Measurements from ENCODE around the gene TNFSF18. TPM values are rescaled to one million over a fixed set of nuclear protein-coding genes. Genes with fewer than 3 reads are reported as not detected.
"Not testable (repeated sequence)": the region's sequence is repeated elsewhere in the genome, so short reads cannot be mapped to it uniquely, and the experiment has no call there.

Gene TNFSF18, protein sequence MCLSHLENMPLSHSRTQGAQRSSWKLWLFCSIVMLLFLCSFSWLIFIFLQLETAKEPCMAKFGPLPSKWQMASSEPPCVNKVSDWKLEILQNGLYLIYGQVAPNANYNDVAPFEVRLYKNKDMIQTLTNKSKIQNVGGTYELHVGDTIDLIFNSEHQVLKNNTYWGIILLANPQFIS
- not detected for total RNA-seq

DNA sequence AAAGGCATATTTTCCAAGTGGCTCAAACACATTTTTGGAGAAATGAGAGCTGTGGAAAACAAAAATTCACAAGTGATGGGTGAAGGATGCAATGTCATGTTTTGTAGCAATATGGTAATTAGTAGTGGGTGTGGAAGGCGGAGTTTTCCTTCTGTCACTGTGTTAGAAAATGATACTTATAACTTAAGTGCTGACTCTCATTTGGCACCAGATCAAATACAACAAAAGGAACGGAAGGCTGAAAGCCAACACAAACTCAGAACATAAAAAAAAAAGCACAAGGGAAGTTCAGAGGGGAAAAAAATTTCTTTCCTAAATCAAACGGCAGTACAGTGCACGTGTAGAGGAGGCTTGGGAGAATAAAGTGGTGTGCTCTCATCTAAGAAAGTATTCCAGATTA, at the start of gene TNFSF18:
TSS of gene TNFSF18 (minus strand) at position 77 of the 400 bp plus-strand sequence. CDS start at position 32, 45 bp downstream.
- Mint-ChIP-seq H3K4me1 (ENCODE audit: low read depth) (peaks cover 3% of the 10 kb centered on the region), H3K27ac (no peak within 1 kb of the TSS), H3K27me3 (ENCODE audit: low read depth) (no peaks in the 10 kb centered on the region), H3K4me3 (no peak within 1 kb of the TSS), H3K36me3 (ENCODE audit: low read depth) (no peaks in the 10 kb centered on the region), H3K9me3 (ENCODE audit: insufficient read depth) (no peaks in the 10 kb centered on the region)
- ChIA-PET POLR2A (no interaction called here), CTCF (no interaction called here)
- no peak for ATAC-seq
- DNase-seq, result no peak

DNA sequence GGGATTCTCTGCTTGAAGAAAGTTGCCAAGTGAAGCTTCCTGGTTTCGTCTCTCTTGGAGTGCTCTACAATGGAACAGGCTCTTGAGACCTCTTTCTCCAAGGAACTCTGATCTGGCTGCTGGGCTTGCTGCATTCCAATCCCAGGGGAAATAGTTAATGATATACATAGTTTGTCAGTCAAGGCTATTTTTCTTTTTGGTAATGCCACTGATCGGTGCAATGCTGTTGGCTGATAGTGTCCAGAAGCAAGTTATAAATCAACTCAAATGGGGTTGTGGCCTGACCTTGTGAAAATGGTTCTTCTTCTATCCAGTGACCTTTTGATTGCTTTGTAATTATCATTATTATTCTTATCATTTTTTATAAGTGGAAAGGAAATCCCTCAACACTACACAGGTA, 48.4 kb upstream of the TNFSF18 start:
- CTCF ChIA-PET, result no interaction called here
- peaks cover 10% of the 10 kb centered on the region for H3K9me3 Mint-ChIP-seq (ENCODE audit: insufficient read depth)
- H3K4me3 Mint-ChIP-seq, result no peak overlapping the region
- no peak for DNase-seq
- no peaks in the 10 kb centered on the region for H3K4me1 Mint-ChIP-seq (ENCODE audit: low read depth)
- H3K27ac Mint-ChIP-seq, result no peak overlapping the region
- H3K36me3 Mint-ChIP-seq (ENCODE audit: low read depth), result no peaks in the 10 kb centered on the region
- POLR2A ChIA-PET, result no interaction called here
- peaks cover 2% of the 10 kb centered on the region for H3K27me3 Mint-ChIP-seq (ENCODE audit: low read depth)
- ATAC-seq, result no peak

DNA sequence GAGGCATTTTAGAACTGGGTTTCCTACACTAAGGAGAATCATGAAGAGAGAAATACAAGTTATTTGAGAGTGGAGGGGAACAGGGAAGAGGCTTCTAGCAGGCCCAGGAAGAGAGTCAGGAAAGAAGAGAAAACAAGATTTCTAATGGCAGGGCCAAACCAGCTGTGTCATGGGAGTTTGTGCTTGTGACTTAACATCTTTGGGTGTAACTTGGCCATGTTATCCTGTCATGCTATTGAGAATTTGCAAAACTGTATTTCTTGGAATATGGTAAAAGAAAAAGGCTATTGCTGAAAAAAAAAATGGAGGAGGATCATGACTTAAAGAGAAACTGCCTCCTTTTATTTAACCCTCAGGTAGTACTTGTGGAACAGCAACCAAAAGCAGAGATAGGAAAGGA, 47.4 kb upstream of the TNFSF18 start:
- CTCF ChIA-PET, result no interaction called here
- H3K4me3 Mint-ChIP-seq, result no peak overlapping the region
- H3K27ac Mint-ChIP-seq, result no peak overlapping the region
- H3K27me3 Mint-ChIP-seq (ENCODE audit: low read depth), result peaks cover 3% of the 10 kb centered on the region
- H3K36me3 Mint-ChIP-seq (ENCODE audit: low read depth), result no peaks in the 10 kb centered on the region
- DNase-seq (no peak), ATAC-seq (no peak)
- POLR2A ChIA-PET, result no interaction called here
- H3K9me3 Mint-ChIP-seq (ENCODE audit: insufficient read depth), result peaks cover 8% of the 10 kb centered on the region
- no peaks in the 10 kb centered on the region for H3K4me1 Mint-ChIP-seq (ENCODE audit: low read depth)

DNA sequence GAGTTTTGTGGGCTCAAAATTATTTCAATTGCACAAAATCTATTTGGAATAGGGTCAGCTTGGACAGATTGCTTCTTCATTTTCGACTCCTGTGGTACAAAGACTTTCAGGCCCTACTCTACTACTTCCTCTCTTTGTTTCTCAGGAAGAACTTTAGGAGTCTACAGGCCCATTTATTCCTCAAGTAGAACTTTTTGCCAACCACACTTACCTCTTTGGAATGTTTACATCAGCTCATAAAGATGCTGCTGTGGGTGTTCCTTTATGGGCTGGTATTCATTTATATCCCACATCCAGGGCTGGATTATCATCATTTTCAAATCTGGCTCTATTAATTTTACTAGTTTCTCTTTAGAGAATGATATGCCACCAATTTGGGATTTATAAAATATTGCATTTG, 46.3 kb upstream of the TNFSF18 start:
- ChIA-PET CTCF (no interaction called here), POLR2A (no interaction called here)
- Mint-ChIP-seq H3K9me3 (ENCODE audit: insufficient read depth) (no peaks in the 10 kb centered on the region), H3K4me1 (ENCODE audit: low read depth) (no peaks in the 10 kb centered on the region), H3K4me3 (no peak overlapping the region), H3K27me3 (ENCODE audit: low read depth) (peaks cover 3% of the 10 kb centered on the region), H3K27ac (no peak overlapping the region), H3K36me3 (ENCODE audit: low read depth) (no peaks in the 10 kb centered on the region)
- no peak for DNase-seq
- no peak for ATAC-seq

DNA sequence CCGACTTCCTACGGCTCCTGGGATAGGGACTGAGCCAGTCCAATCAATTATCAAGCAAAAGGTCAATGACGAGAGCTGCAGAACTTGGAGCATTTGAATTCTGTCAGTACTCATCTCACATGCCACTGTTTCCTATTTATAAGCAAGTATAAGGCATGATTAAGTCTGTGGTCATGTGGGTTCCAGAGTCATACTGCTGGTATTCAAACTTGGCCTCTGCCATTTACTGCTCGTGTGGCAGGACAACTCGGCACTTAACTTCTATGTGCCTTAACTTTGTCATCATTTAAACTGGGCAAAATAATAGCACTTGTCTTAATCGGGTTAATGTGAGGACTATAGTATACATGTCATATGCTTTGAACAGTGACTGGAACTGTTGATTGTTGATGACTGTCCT, 44.9 kb upstream of the TNFSF18 start:
- Mint-ChIP-seq H3K27ac (no peak overlapping the region), H3K4me3 (no peak overlapping the region), H3K4me1 (ENCODE audit: low read depth) (no peaks in the 10 kb centered on the region), H3K27me3 (ENCODE audit: low read depth) (peaks cover 3% of the 10 kb centered on the region), H3K36me3 (ENCODE audit: low read depth) (no peaks in the 10 kb centered on the region), H3K9me3 (ENCODE audit: insufficient read depth) (no peaks in the 10 kb centered on the region)
- ChIA-PET POLR2A (no interaction called here), CTCF (no interaction called here)
- no peak for ATAC-seq
- DNase-seq, result no peak

DNA sequence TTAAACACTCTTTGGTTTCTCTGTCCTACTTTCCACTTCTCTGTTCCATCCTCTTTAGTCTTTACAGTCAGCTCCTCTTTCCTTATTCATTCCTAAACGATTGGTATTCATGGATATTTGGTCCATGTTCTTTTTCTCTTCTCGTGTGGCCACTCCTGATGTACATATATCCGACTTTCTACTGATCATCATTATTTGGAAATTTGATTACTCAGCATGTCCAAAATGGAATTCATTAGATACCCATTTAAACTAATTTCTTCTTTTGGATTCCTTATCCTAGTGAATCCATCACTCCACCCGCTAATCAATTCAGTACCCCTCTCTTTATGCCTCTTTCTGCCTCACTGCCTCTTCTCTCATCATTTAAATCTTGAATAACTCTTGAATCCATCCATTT, 43.8 kb upstream of the TNFSF18 start:
- Mint-ChIP-seq H3K36me3 (ENCODE audit: low read depth) (no peaks in the 10 kb centered on the region), H3K4me1 (ENCODE audit: low read depth) (no peaks in the 10 kb centered on the region), H3K4me3 (no peak overlapping the region), H3K9me3 (ENCODE audit: insufficient read depth) (no peaks in the 10 kb centered on the region), H3K27me3 (ENCODE audit: low read depth) (peaks cover 6% of the 10 kb centered on the region), H3K27ac (no peak overlapping the region)
- DNase-seq, result no peak
- CTCF ChIA-PET, result no interaction called here
- POLR2A ChIA-PET, result no interaction called here
- ATAC-seq, result no peak

DNA sequence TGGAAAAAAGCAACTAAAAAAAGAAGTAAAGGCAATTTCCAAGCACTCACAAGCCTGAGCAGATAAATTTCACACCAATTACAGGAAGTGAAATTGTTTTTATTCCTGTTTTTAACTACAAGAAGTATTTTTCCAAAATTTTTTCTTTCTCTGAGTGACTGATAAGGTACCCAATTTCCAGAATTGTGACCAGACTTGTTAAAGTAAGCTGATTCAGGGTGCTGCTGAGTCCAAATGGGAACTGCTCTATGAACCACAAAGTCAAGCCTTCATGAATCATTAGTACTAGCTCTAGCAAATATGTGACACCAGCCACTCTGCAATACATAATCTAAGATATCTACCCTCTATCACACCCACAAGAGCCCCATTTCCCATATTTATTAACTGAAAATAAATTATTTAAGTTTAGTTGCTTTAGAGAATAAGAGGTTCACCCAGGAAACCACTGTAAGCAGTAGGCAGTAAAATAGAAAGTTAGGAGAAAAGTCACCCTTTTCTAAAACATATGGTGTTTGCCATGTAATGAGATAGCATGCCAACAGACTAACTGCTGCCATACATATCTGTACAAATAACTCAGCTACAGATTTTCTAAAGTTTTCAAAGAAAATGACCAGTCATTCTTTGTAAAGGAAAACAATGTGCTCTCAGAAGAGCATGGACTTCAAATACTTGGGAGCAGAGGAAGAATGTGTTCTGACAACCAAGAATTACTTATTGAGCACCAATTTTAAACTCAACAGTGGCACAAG, 43.1 kb upstream of the TNFSF18 start:
- peaks cover 7% of the 10 kb centered on the region for H3K27me3 Mint-ChIP-seq (ENCODE audit: low read depth)
- no peaks in the 10 kb centered on the region for H3K4me1 Mint-ChIP-seq (ENCODE audit: low read depth)
- no peaks in the 10 kb centered on the region for H3K36me3 Mint-ChIP-seq (ENCODE audit: low read depth)
- DNase-seq (no peak), ATAC-seq (no peak)
- ChIA-PET POLR2A (no interaction called here), CTCF (interaction anchor here (0.9 to 1.3 kb wide), 2 partner anchors 161 to 267 kb away, joined by 3 to 4 read pairs; no protein-coding TSS in a partner anchor)
- no peak overlapping the region for H3K4me3 Mint-ChIP-seq
- H3K9me3 Mint-ChIP-seq (ENCODE audit: insufficient read depth), result no peaks in the 10 kb centered on the region
- H3K27ac Mint-ChIP-seq, result no peak overlapping the region

DNA sequence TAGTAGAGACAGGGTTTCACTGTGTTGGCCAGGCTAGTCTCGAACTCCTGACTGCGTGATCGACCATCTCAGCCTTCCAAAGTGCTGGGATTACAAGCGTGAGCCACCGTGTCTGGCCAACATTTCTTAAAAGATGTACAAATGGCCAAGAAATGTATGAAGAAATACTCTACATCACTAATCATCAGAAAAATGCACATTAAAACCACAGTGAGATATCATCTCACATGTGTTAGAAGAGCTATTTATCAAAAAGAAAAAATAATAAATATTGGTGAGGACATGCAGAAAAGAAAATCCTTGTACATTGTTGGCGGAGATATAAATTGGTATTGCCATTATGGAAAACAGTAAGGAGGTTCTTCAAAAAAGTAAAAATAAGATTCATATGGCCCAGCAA, 33.6 kb upstream of the TNFSF18 start:
- ChIA-PET POLR2A (no interaction called here), CTCF (no interaction called here)
- Mint-ChIP-seq H3K9me3 (ENCODE audit: insufficient read depth) (no peaks in the 10 kb centered on the region), H3K36me3 (ENCODE audit: low read depth) (no peaks in the 10 kb centered on the region), H3K4me1 (ENCODE audit: low read depth) (no peaks in the 10 kb centered on the region), H3K27me3 (ENCODE audit: low read depth) (peaks cover 7% of the 10 kb centered on the region), H3K4me3 (no peak overlapping the region), H3K27ac (no peak overlapping the region)
- no peak for DNase-seq
- no peak for ATAC-seq

DNA sequence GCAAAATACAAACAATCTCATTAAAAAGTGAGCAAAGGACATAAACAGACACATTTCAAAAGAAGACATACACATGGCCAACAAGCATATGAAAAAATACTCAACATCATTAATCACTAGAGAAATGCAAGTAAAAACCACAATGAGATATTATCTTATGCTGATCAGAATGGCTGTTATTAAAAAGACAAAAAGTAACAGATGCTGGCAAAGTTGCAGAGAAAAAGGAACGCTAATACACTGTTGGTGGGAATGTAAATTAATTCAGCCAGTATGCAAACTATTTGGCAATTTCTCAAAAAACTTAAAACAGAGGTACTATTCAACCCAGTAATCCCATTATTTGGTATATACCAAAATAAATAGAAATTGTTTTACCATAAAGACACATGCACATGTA, 32.2 kb upstream of the TNFSF18 start:
- no peak overlapping the region for H3K4me3 Mint-ChIP-seq
- ATAC-seq (no peak), DNase-seq (no peak)
- ChIA-PET CTCF (interaction anchor here (0.8 kb wide), 1 partner anchor 137 kb away, joined by 3 read pairs; no protein-coding TSS in a partner anchor), POLR2A (no interaction called here)
- H3K27me3 Mint-ChIP-seq (ENCODE audit: low read depth), result peaks cover 7% of the 10 kb centered on the region
- no peaks in the 10 kb centered on the region for H3K4me1 Mint-ChIP-seq (ENCODE audit: low read depth)
- no peaks in the 10 kb centered on the region for H3K36me3 Mint-ChIP-seq (ENCODE audit: low read depth)
- no peaks in the 10 kb centered on the region for H3K9me3 Mint-ChIP-seq (ENCODE audit: insufficient read depth)
- no peak overlapping the region for H3K27ac Mint-ChIP-seq

DNA sequence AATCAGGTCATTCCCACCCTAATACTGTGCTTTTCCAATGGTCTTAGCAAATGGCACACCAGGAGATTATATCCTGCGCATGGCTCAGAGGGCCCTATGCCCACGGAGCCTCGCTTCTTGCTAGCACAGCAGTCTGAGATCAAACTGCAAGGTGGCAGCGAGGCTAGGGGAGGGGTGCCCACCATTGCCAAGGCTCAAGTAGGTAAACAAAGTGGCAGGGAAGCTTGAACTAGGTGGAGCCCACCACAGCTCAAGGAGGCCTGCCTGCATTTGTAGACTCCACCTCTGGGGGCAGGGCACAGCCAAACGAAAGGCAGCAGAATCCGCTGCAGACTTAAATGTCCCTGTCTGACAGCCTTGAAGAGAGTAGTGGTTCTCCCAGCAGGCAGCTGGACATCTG, 23.5 kb upstream of the TNFSF18 start:
- H3K4me3 Mint-ChIP-seq; H3K27me3 Mint-ChIP-seq (ENCODE audit: low read depth); H3K27ac Mint-ChIP-seq; ATAC-seq; DNase-seq; CTCF ChIA-PET; POLR2A ChIA-PET; H3K4me1 Mint-ChIP-seq (ENCODE audit: low read depth); H3K36me3 Mint-ChIP-seq (ENCODE audit: low read depth); H3K9me3 Mint-ChIP-seq (ENCODE audit: insufficient read depth): not testable (repeated sequence)

DNA sequence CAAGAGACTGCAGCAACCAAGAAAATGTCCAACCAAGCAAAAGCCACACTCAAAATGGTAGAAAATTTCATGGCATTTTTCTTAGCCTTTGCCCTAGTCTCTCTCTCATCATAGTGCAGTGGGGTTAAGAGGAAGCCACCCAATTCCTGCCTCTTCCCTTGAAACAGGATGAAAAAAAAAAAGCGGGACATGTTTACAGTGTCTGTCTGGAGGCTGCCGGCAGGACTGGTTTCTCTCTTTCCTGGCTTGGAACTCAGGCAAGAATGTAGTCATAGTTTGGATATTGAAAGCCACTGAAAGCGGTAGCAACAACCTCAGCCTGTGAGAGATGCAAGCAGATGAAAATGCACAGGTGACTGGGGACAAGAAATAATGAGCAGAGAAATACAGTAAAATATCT, 13.3 kb upstream of the TNFSF18 start:
- no peaks in the 10 kb centered on the region for H3K36me3 Mint-ChIP-seq (ENCODE audit: low read depth)
- H3K27me3 Mint-ChIP-seq (ENCODE audit: low read depth), result no peaks in the 10 kb centered on the region
- DNase-seq (no peak), ATAC-seq (no peak)
- POLR2A ChIA-PET, result no interaction called here
- no peak overlapping the region for H3K4me3 Mint-ChIP-seq
- H3K27ac Mint-ChIP-seq, result no peak overlapping the region
- CTCF ChIA-PET, result interaction anchor here (1.0 kb wide), 1 partner anchor 192 kb away, joined by 3 read pairs; no protein-coding TSS in a partner anchor
- peaks cover 4% of the 10 kb centered on the region for H3K9me3 Mint-ChIP-seq (ENCODE audit: insufficient read depth)
- H3K4me1 Mint-ChIP-seq (ENCODE audit: low read depth), result peaks cover 13% of the 10 kb centered on the region

DNA sequence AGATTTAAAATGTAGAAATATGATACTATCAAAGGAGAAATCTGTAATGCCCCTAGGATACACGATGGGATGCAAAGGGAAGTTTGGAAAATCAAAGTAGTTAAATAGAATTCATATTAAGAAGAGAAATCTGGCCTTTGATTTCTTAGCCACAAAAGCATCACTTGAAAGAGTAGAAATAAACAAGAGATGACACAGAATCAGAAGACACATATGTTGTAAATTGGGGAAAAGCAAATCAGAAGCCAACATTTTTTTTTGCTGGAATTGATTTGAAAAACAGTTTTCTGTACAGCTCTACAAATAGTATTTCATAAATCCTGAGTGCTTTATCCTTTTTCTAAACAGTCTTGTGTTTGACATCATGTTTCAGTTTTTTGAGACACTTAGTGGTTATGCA, 12.4 kb upstream of the TNFSF18 start:
- no peaks in the 10 kb centered on the region for H3K36me3 Mint-ChIP-seq (ENCODE audit: low read depth)
- H3K27ac Mint-ChIP-seq, result no peak overlapping the region
- H3K9me3 Mint-ChIP-seq (ENCODE audit: insufficient read depth), result peaks cover 4% of the 10 kb centered on the region
- peaks cover 13% of the 10 kb centered on the region for H3K4me1 Mint-ChIP-seq (ENCODE audit: low read depth)
- H3K27me3 Mint-ChIP-seq (ENCODE audit: low read depth), result no peaks in the 10 kb centered on the region
- H3K4me3 Mint-ChIP-seq, result no peak overlapping the region
- ATAC-seq, result no peak
- DNase-seq, result no peak
- POLR2A ChIA-PET, result no interaction called here
- CTCF ChIA-PET, result interaction anchor here (1.0 kb wide), 1 partner anchor 193 kb away, joined by 3 read pairs; no protein-coding TSS in a partner anchor
